ENCODE results near the gene MAPK1IP1L.
"Not testable (repeated sequence)": the region's sequence is repeated elsewhere in the genome, so short reads cannot be mapped to it uniquely, and the experiment has no call there.

The MAPK1IP1L gene

GRCh38 chr14:55054098-55054497 is 2.7 kb downstream of the MAPK1IP1L start:
- no peak for DNase-seq (ENCODE audit: low read depth)

GRCh38 chr14:55057919-55058318 is 6.5 kb downstream of the MAPK1IP1L start:
- DNase-seq (ENCODE audit: low read depth), result no peak

GRCh38 chr14:55059333-55059732 is 7.9 kb downstream of the MAPK1IP1L start:
- no peak for DNase-seq (ENCODE audit: low read depth)

- DNase-seq (ENCODE audit: low read depth), result no peak
Measured at GRCh38 chr14:55062517-55063351, 11.3 kb downstream of the MAPK1IP1L start.

GRCh38 chr14:55064896-55065295 is 13.4 kb downstream of the MAPK1IP1L start:
- peak; percentile 41 for DNase-seq (ENCODE audit: low read depth)

GRCh38 chr14:55065411-55065810 is 14.0 kb downstream of the MAPK1IP1L start:
- DNase-seq (ENCODE audit: low read depth), result no peak

GRCh38 chr14:55066223-55066622 is 14.8 kb downstream of the MAPK1IP1L start:
- DNase-seq (ENCODE audit: low read depth), result no peak

- peak; percentile 57 for DNase-seq (ENCODE audit: low read depth)
Measured at GRCh38 chr14:55070981-55071411, 19.5 kb downstream of the MAPK1IP1L start.

- peak; percentile 95 for DNase-seq (ENCODE audit: low read depth)
Measured at GRCh38 chr14:55071870-55072640, 20.6 kb downstream of the MAPK1IP1L start.

GRCh38 chr14:55073856-55074255 is 22.4 kb downstream of the MAPK1IP1L start:
- DNase-seq (ENCODE audit: low read depth), result peak; percentile 86

- no peak for DNase-seq (ENCODE audit: low read depth)
Measured at GRCh38 chr14:55074662-55075061, 23.2 kb downstream of the MAPK1IP1L start.

- DNase-seq (ENCODE audit: low read depth), result peak; percentile 70
Measured at GRCh38 chr14:55075628-55076175, 24.3 kb downstream of the MAPK1IP1L start.

- peak; percentile 68 for DNase-seq (ENCODE audit: low read depth)
Measured at GRCh38 chr14:55077170-55078151, 26.0 kb downstream of the MAPK1IP1L start.

GRCh38 chr14:55079961-55080360 is 28.5 kb downstream of the MAPK1IP1L start:
- not testable (repeated sequence) for DNase-seq (ENCODE audit: low read depth)

GRCh38 chr14:55084401-55085059 is 33.1 kb downstream of the MAPK1IP1L start:
- no peak for DNase-seq (ENCODE audit: low read depth)

- DNase-seq (ENCODE audit: low read depth), result no peak
Measured at GRCh38 chr14:55085060-55085660, 33.7 kb downstream of the MAPK1IP1L start.

GRCh38 chr14:55086938-55087337 is 35.5 kb downstream of the MAPK1IP1L start:
- DNase-seq (ENCODE audit: low read depth), result no peak

GRCh38 chr14:55088356-55088755 is 36.9 kb downstream of the MAPK1IP1L start:
- DNase-seq (ENCODE audit: low read depth), result no peak

GRCh38 chr14:55092341-55092740 is 40.9 kb downstream of the MAPK1IP1L start:
- DNase-seq (ENCODE audit: low read depth), result peak; percentile 67

Data from EH (cell line).